NCI-H2081 treated with DMSO at 0.1 percent for 48 hours (cell line): ENCODE measurements around the gene S100A10.

Experiments used
- DNase-seq: peaks from one replicate; lab custom pipeline; 2025; lab: John Stamatoyannopoulos, UW

S100A10 gene, protein sequence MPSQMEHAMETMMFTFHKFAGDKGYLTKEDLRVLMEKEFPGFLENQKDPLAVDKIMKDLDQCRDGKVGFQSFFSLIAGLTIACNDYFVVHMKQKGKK

DNA sequence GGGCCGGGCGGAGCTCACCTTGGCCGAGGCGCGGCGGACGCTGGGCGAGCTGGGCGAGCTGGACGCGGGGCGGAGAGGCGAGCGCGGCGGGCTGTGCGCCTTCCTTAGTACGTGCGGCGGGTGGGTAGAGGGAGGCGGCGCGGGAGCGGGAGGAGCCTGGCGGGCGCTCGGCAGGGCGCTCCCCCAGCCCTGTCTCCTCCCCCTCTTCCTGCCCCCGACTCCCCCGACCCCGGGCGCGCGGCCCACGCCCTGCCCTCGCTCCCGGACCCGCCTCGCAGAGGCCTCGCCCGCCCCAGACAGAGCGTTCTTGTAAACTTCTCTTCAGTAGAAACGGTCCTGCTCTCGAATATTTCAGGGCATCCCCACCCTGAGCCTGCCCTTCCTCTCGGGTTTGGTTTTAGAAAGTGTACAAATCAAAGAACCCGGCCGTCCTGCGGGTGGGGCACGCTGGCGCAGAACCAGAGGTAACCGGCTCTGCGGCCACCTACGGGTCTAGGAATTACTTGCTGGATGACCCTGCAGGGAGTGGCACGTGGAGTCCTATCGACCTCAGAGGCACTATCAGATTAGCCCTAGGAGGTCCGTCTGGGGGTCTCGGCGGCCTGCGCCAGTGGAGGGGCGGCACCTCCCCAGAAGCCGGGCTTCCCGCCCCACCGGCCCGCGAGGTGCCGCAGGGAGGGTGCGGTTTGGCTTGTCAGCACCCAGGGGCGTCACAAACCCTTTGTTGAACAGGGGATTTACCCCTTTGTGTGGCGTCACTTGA, at the start of gene S100A10:
TSS of gene S100A10 (minus strand) at position 126 of the 763 bp plus-strand sequence. CDS start 7,629 bp downstream, outside the sequence.
- DNase-seq, result no peak

DNA sequence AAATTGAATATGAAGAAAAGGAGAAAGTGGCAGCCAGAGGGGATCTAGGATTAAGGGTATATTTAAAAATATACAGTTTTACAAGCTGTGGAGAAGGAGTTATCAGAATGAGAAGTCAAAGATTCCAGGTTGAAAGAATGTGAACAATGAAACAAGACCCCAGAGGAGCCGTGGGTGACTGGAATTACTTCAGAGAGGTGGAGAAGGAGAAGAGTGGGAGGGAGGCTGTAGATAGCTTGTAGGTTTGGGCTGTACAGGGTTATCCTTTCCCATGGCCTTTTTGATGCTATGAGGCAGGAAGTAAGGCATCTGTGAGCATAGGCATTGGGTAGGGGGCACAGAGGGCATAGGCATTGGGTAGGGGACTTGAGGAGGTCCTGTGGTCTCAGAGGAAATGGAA, 48.4 kb upstream of the S100A10 start:
- no peak for DNase-seq

DNA sequence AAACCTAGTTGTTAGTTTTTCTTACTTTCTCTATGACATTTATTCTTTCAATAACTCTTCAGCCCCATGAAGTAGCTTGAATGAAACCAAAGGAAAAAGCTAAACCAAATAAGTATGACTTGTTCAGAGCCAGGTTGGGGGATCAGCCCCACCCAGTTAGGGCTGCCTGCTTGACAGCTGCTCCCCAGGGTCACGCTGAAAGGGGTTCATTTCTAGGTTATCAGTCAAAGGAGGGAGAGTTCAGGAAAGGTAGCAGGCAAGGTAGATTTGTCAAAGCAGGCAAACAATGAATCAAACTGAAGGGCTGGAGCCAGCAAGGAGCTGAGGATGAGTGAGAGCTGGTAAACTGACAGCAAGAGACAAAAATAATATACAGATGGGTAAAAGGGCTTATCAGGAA, 46.2 kb upstream of the S100A10 start:
- no peak for DNase-seq

DNA sequence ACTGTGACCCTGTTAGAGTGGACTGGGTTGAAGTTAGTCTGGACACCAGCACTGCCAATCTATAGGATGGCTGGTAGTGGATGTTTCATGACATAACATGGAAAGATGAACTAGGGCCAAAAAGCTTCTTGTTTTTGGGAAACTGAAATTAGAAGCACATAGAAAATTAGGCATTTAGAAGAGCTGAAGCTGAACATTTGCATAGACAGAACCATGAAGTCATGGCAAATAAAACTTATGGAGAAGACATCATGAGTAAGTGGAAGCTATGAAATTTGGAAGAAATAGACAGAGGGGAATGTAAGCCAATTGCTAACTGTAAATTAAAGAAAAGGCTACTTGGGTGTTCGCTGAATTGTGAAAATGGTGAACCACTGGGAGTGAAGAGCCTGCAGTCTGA, 45.8 kb upstream of the S100A10 start:
- DNase-seq, result no peak

DNA sequence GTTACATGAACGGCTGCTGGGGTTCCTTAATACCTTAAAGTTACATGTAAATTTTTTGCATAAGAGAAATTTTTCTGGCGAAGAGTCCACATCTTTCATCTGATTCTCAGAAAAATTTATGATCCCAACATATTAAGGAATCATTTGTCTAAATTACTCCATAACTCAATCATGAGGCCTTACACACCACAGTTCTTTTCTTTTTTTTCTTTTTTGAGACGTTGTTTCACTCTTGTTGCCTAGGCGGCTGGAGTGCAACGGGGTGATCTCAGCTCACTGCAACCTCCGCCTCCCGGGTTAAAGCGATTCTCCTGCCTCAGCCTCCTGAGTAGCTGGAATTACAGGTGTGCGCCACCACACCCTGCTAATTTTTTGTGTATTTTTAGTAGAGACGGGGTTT, 45.2 kb upstream of the S100A10 start:
- no peak for DNase-seq

DNA sequence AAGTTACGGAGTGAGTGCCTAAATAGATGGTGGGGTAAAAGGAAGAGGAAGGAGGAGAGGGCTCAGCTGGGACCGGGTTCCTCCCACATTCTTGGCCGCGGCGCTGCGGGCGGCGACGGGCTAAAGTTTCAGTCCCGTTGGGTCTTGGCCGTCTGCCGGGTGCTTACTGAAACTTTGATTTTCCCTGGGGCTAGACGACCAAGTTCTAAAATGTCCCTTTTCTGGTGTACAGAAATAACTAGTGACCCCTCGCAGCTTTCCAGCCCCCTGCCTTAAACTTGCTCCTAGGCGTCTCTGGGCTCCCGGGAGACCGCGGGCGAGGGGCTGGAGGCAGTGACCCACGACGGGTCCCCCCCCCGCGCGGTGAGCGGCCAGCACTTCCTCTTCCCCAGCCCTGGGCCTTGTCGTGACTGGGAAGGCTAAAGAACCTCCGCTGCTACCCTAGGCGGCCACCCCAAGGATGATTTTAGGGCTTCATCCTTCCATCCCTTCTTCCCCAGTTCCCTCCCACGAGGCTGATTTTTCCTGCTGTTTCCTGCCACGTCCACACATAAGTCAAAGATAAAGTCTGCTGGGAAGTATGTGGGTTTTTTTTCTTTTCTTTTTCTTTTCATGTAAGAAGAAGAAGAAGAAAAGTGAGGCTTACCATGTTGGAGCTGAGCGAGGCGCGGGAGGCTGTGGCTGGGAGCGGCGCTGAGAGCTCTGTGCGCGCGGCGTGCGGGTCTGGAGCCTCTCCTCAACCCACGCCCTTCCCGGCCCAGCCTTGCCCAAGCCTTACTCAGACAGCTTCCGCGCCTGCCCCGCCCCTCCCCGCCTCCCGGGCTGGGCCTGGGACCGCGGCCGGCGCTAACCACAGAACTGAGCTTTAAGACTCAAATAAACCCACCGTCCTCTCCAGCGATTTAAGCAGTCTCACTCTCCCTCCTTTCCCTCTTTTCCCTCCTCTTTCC, 42.9 kb upstream of the S100A10 start, which contains the start of gene S100A11:
TSS of gene S100A11 (minus strand) at position 738 of the 950 bp plus-strand sequence. CDS start at position 649, 89 bp downstream.
- no peak for DNase-seq

DNA sequence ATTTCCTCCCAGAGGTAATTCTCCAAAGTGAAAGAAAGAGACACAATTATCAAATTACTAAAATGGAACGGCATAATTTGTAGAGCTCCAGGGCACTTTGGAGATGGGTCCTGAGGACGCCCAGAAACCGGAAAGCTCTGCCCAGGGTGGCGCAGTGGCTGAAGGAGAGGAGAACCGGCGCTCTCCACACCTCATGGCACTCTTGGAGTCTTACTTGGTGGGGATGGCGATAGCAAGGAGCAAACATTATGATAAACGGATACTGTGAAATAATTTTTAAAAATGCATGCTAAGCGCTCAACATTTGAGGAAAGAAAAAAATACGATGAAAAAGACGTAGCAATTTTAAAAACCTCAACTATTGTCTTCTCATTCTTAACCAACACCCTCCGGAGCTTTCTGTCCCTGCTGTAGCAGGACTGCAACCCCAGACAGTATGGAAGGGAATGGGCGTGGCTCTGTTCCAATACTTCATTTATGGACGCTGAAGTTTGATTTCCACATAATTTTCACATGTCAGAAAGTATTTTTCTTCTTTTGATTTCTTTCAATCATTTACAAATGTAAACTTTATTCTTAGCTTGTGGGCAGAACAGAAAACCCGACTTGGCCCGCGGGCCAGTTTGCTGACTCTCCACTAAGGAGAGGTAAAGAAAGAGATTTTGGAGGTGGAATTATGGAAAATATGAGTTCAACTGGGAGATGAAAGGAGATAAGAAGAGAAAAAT, 42.0 kb upstream of the S100A10 start:
- no peak for DNase-seq

DNA sequence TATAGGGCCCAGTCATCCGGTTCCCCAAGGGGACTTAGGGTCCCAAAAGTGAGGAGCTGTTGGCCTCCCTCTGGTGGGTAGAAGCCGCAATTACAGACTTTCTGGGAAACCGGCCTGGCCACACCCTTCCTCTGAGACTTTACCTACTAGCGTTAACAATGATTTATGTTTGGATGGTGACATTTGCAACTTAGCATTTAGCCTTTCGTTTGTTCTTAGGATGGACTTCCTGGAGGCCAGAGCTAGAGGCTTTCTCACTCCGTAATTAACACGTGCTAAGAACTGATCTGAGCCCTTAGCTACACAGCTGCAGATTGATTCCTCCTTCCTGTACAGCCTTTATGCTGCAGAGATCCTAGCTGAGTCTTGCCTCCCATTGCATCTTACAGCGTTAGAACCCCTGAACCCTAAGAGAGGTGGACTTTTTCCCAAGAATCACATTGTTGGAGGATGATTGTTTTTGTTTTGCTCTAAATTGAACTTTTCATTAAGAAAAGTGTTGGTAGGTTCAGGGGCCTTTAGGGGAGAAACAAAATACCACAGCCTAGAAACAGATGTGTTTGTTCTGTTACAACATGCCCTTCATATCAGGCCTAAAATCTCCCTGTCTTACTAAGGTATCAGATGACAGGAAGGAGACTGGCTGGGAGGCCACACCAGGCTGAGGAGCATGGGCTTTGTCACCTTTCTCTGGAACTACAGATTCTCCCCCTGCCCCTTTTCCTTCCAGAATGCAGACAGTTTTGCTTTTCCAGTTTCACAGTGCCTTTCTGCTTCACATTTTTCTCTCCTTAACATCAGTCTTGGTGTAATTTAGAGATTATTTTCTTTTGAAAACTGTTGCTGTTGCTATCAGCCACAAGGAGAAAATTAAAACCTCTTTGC, 41.2 kb upstream of the S100A10 start:
- DNase-seq, result no peak

DNA sequence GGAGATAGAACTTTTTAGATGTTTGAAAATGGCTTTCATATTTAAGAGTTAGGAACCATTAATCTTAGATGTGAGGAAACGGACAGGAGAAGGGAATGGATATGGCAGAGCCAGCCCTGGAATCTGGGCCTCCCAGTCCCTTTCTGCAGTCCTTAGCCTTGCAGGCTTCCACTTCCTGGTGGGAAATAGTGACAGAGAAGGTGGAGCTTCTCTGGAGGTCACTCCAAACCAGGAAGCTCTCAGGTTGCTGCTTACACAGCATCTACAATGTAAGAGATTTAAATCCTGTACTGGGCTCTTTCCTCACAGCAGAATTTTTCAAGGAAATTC, 40.6 kb upstream of the S100A10 start:
- DNase-seq, result no peak

DNA sequence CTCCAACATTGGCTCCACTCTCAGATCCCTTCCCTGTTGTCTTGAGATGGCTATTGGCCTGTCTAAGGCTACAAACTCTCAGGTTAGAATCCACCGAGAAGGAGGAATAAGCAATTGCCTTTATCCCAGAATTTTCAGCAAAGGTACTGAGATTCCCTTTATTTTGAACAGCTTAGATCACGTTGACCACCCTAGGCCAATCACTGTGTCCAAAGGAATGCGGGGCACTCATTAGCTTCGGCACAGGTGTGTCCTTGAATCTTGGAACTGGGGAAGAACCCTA, 36.2 kb upstream of the S100A10 start:
- no peak for DNase-seq

DNA sequence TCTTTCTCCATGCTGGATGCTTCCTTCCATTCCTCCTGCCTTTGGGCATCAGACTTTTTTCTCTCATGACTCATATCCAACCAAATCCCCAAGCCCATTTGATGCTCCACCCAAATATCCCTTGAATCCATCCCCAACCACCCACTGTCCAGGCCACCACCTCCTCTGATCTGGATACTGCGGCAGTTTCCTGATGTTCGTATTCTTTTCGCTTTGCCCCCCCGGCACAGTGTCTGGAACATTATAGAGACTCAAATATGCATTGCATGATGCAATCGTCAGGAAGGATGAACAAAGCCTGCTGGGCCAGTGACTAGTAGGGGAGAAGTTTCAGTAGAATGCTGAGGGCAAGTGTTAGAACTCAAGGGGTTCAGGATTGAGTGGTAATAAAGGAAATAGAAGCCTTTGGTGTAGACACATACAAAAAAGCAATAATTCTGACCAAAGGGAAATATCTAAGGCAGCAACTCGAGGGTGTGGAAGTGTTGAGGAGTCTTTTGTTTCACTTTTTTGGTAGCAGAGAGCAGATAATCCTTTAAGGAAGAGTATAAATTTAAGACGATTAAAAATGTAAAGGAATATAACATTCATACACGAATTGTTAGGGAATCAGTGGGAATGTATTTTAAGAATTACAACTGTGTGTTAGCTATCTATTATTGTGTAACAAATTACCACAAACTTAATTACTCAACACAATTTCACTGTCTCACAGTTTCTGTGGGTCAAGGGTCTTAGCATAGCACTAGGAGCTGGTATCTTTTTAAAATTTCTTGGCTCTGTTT, 35.7 kb upstream of the S100A10 start:
- DNase-seq, result no peak

DNA sequence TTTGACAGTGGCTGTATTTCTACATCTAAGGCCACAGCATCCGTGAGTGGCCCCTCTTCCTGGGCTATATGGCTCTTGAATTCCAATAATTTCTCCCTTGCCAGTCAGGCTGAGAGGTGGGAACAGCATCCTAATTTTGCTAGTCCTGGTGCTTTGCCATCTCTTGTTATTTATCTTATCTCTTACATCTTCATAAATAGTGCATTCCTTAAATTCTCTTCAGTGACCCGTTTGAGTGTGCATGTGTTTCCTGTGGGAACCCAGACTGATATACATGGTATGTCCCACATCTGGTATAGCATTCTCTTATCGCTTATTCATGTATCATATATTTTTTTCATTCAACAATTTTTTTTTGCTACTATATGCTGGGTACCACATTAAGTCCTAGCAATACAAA, 33.2 kb upstream of the S100A10 start:
- no peak for DNase-seq

DNA sequence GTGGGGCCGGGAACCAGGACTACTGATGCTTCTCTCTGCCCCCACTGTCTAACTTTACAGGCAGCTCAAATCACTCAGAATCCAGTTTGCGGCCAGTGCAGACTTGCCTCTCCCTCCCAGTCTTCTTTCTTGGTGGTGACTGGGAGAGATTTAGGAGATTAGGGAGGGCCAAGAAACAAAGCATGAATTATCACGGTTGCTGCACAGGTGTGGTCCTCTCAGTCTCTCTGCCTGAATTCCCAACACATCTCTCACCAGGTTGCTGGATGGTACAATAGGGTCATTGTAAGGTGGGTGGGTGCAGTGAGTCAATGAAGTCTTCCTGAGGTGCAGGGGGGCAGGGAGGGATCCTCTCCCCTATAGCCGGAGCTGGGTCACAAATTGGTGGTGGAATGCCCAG, 30.6 kb upstream of the S100A10 start:
- no peak for DNase-seq

DNA sequence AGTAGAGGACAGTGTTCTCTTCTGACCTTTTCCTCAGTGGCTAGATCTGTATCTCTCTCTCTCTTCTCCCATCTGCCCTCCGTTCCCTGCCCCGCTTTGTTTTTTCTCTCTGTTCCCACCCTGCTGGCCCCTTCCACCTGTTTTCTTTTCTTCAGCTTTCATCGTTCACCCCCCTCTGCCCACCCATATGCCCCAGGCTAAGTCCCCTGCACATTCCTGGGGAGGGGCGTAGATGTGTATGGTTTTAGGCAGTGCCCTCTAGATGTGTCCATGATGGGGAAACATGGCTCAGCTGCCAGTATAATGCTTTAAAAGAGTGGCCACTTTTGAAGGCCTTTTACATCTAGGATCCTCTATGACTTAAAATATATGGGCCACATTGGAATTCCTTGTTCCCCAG, 29.6 kb upstream of the S100A10 start:
- DNase-seq, result no peak

DNA sequence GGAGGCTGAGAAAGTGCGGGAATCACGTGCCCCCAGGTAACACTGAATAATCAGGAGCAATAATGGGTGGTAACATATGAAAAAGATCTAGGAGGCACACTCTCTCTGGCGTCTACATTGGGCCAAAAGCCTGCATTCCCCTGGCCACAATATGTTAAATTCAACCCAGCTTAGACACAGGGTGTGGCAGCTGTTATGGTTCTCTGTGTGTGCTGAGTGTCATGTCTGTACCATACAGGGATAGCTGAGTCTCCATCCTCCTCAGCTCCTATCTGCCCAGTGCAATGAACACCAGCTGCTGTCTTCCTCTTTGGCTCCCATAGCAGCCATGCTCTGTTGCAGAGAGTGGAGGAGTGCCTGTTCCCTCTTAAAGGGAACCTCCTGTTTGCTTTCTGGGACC, 28.8 kb upstream of the S100A10 start:
- DNase-seq, result no peak

DNA sequence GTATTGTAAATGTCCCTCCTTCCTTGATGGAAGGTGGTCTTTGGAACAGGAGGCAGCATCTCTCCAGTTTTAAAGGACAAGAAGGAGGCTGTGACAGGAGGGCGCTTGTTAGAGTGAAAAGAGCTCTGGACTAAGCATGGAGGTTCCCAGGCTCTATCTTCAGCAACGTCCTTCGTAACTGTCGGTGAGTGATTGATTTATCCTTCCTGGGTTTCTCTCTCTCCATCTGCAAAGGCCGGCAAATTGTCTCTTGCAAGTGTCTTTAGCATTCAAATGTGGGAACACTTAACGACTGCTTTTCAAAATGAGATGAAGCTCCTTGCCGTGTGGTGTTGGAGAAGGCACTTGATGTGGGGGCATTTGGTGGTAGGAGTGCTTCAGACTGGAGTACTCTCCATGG, 27.9 kb upstream of the S100A10 start:
- no peak for DNase-seq

DNA sequence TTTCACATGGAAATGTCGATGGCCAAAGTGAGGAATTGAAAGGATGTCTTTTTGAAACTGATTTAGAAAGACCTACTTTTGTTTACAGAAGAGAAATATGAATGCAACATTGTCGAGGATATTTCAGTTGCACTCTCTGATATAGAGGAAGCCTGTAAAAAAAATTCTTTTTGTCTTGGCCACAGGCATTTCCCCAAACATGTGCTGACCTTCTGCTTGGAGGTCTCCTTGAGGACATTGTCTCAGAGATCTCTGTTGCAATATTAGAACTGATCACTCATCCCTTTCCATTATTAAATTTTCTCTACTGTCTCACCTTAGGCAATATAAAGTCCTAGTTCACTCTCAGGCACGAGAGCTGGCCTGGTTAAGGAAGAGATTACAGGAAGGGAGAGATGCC, 27.2 kb upstream of the S100A10 start:
- DNase-seq, result no peak

DNA sequence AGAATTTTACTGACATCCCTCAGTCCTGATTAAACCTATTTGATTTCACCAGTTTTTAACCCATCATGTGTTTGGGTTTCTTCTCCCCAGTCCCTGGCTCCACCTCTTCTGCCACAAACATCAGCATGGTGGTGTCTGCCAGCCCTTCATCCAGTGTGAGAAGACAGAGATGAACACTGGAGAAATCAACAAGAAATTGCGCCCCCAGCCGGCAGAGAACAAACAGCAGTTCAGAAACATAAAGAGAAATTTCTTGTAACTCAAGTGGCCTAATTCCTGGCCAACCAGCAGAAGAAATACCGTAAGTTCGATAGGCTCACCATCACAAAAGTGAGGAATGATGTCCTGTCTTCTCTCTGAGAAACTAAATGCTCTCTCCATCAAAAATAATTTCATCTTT, 24.9 kb upstream of the S100A10 start:
- no peak for DNase-seq

DNA sequence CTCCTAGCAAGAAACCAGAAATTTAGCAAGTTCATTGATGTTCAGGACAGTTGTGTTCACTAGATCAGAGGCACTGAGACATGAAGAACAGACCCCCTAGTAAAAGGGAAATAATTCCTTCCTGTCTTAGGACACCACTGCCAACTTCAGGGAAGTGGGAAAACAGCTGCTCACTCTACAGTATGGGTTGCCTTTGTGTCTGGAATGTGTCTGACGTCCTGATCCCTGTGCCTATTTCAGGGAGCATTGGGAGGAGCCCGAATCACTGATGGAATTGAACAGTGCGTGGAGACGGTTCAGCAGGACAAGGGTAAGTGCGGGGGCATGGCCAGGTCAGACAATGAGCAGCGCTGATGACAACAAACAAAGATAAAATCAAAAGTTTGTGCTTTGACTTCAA, 22.1 kb upstream of the S100A10 start:
- DNase-seq, result no peak

DNA sequence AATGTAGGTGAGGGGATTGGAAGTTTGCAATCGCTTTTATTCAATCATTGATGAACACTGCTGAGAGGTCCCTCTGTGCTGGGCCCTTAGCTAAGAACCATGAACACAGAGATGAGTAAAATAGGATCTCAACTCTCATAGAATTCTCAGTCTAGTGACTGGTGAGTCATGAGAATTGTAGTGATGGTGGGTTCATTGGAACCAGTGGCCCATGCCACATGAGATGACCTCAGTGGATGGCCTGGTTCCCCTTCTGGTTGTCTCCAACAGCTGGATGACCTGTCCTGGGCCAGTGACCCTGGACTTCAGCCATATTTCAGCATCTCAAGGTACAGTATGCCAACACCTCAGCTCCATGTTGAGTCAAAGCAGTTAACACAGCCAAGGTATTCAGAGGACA, 21.3 kb upstream of the S100A10 start:
- no peak for DNase-seq
